Esophagus muscularis mucosa (tissue), 4 donors: Measurements from ENCODE around the gene STMND1. TPM values are rescaled to one million over a fixed set of nuclear protein-coding genes. Genes with fewer than 3 reads are reported as not detected.

ENCODE experiments used
- DNase-seq: peaks from one replicate; pipeline ENCODE4 v3.0.0-alpha.2; 2017; ENCODE audit errors: extremely low spot score
- H3K27ac ChIP-seq, 4 donors: fragments of 200-600 bp; sonication (generic); replicated peaks in 1 of 4; 1 replicate in 3 of 4; 2 replicates in 1 of 4; pipeline ENCODE4 v1.5.1; 2016 to 2019; ENCODE audit warnings: mild to moderate bottlenecking in 1 of 4
- H3K27me3 ChIP-seq, 4 donors: fragments of 200-600 bp; sonication (generic); one replicate each; pipeline versions ENCODE4 v1.5.1 to v1.6.0; 2016 to 2019
- H3K36me3 ChIP-seq, 4 donors: fragments of 200-600 bp; sonication (generic); one replicate each; pipeline ENCODE4 v1.5.1; 2016 to 2019
- H3K4me1 ChIP-seq, 4 donors: fragments of 200-600 bp; sonication (generic); one replicate each; pipeline ENCODE4 v1.5.1; 2016 to 2019
- H3K4me3 ChIP-seq, 4 donors: fragments of 200-600 bp; sonication (generic); 1 replicate in 2 of 4; 2 replicates in 2 of 4; pipeline ENCODE4 v1.5.1; 2016 to 2019; ENCODE audit warnings: mild to moderate bottlenecking in 4 of 4, moderate library complexity in 1 of 4
- H3K9me3 ChIP-seq, 4 donors: fragments of 200-600 bp; sonication (generic); 1 replicate in 3 of 4; 2 replicates in 1 of 4; pipeline ENCODE4 v1.5.1; 2016 to 2019
- CTCF ChIP-seq, 3 experiments: fragments of 200-600 bp in 2 of 3; fragments of 450-650 bp in 1 of 3; sonication (generic) in 2 of 3; IDR thresholded peaks; one replicate each; pipeline ENCODE4 v1.5.1; 2017 to 2019; ENCODE audit warnings: antibody characterized with exemption in 3 of 3, mild to moderate bottlenecking in 2 of 3, moderate library complexity in 1 of 3
- EP300 ChIP-seq: sonication (generic); formaldehyde crosslinking; IDR thresholded peaks from one replicate; pipeline ENCODE4 v1.6.1; 2017; ENCODE audit warnings: antibody characterized with exemption
- POLR2A ChIP-seq: fragments of 450-650 bp; IDR thresholded peaks from one replicate; pipeline ENCODE4 v1.6.1; 2017; ENCODE audit warnings: antibody characterized with exemption, moderate library complexity, mild to moderate bottlenecking, low read depth
- POLR2AphosphoS5 ChIP-seq, 2 donors: sonication (generic); formaldehyde crosslinking; IDR thresholded peaks; one replicate each; pipeline ENCODE4 v1.6.1; 2017; ENCODE audit warnings: antibody characterized with exemption in 2 of 2
- WGBS: methylation state at CpG from one replicate; pipeline ENCODE4 v1.1.5; 2018; 5-methylcytosine and 5-hydroxymethylcytosine counted together
- intact Hi-C: fragments of 100-400 bp; cut with DNase I; formaldehyde crosslinking; loops from one replicate; pipeline ENCODE4 v1.15.1; 2023
- total RNA-seq, 4 donors: library from RNA; depleted of rRNA; stranded (reverse); fragments of >200 nt; gene quantifications; one replicate each; pipeline versions ENCODE4 v1.1.0 to v1.2.1, GENCODE V29; 2016

The STMND1 gene
- total RNA-seq, 4 donors from 2014 or later: not detected

GRCh38 chr6:17100806-17101205 lies 1.0 kb upstream of the STMND1 start:
- H3K4me3 ChIP-seq: no peak overlapping the region
- H3K4me1 ChIP-seq: peaks cover 10 to 15% (median 14%) of the 10 kb centered on the region in 4 donors
- no peak for TF ChIP-seq POLR2AphosphoS5 (IDR thresholded peaks at IDR 0.05)
- no peak for TF ChIP-seq CTCF (IDR thresholded peaks at IDR 0.05)
- TF ChIP-seq EP300: no peak
- no peak for TF ChIP-seq POLR2A
- no peak for DNase-seq
- H3K27me3 ChIP-seq: peaks cover 0 to 41% (median 12%) of the 10 kb centered on the region in 4 donors
- H3K27ac ChIP-seq: no peak overlapping the region
- H3K9me3 ChIP-seq: no peaks in the 10 kb centered on the region
- H3K36me3 ChIP-seq: no peaks in the 10 kb centered on the region
- WGBS: 69% methylated on average over 1 of the region's 1 CpG
- intact Hi-C loops: no loop called here

GRCh38 chr6:17102258-17102870 lies 514 bp downstream of the STMND1 start:
- intact Hi-C loops: no loop called here
- 38% methylated on average over 23 of the region's 23 CpGs for WGBS
- Histone ChIP-seq H3K4me1 (peaks cover 10 to 15% (median 14%) of the 10 kb centered on the region in 4 donors), H3K36me3 (no peaks in the 10 kb centered on the region), H3K27ac (no peak overlapping the region), H3K9me3 (no peaks in the 10 kb centered on the region), H3K4me3 (peak overlapping the region; percentile 47 to 56 (median 50)), H3K27me3 (peaks cover 0 to 45% (median 12%) of the 10 kb centered on the region in 4 donors)
- TF ChIP-seq EP300: no peak
- DNase-seq: no peak

GRCh38 chr6:17103715-17104114 lies 1.9 kb downstream of the STMND1 start:
- no peaks in the 10 kb centered on the region for H3K9me3 ChIP-seq
- intact Hi-C loops: no loop called here
- H3K4me1 ChIP-seq: peaks cover 10 to 15% (median 14%) of the 10 kb centered on the region in 4 donors
- 93% methylated on average over 8 of the region's 8 CpGs for WGBS
- H3K36me3 ChIP-seq: no peaks in the 10 kb centered on the region
- H3K27ac ChIP-seq: no peak overlapping the region
- TF ChIP-seq EP300 (no peak), POLR2AphosphoS5 (IDR thresholded peaks at IDR 0.05) (no peak), POLR2A (no peak), CTCF (IDR thresholded peaks at IDR 0.05) (no peak)
- DNase-seq: no peak
- peaks cover 0 to 45% (median 14%) of the 10 kb centered on the region in 4 donors for H3K27me3 ChIP-seq
- no peak overlapping the region for H3K4me3 ChIP-seq

GRCh38 chr6:17107863-17108262 lies 6.0 kb downstream of the STMND1 start:
- Histone ChIP-seq H3K9me3 (no peaks in the 10 kb centered on the region), H3K27ac (no peak overlapping the region), H3K4me1 (no peaks in the 10 kb centered on the region), H3K36me3 (no peaks in the 10 kb centered on the region), H3K4me3 (no peak overlapping the region), H3K27me3 (peaks cover 0 to 30% (median 7%) of the 10 kb centered on the region in 4 donors)
- intact Hi-C loops: no loop called here
- TF ChIP-seq POLR2A (no peak), CTCF (IDR thresholded peaks at IDR 0.05) (no peak), POLR2AphosphoS5 (IDR thresholded peaks at IDR 0.05) (no peak), EP300 (no peak)
- no peak for DNase-seq

GRCh38 chr6:17115251-17116116 lies 13.6 kb downstream of the STMND1 start:
- intact Hi-C loops: no loop called here

More at GRCh38 chr6:17115251-17116116, 13.6 kb downstream of the STMND1 start:
- Histone ChIP-seq H3K27ac (no peak overlapping the region), H3K36me3 (no peaks in the 10 kb centered on the region), H3K27me3 (no peaks in the 10 kb centered on the region), H3K4me3 (no peak overlapping the region), H3K9me3 (no peaks in the 10 kb centered on the region), H3K4me1 (peaks cover 0 to 2% (median 0%) of the 10 kb centered on the region in 4 donors)
- no peak for DNase-seq
- TF ChIP-seq POLR2AphosphoS5 (IDR thresholded peaks at IDR 0.05): no peak
- TF ChIP-seq EP300: no peak
- no peak for TF ChIP-seq CTCF (IDR thresholded peaks at IDR 0.05)
- no peak for TF ChIP-seq POLR2A
- 76% methylated on average over 5 of the region's 5 CpGs for WGBS
